GM12864 (cell line): ENCODE results near the gene TRPM8.
A peak's percentile ranks its signal among the peaks of the same experiment; 100 is the strongest.

ENCODE experiments used
- DNase-seq: peaks from one replicate; pipeline ENCODE4 v3.0.0-alpha.2; 2011; ENCODE audit warnings: low read depth
- H3K4me3 ChIP-seq: 2 replicates; pipeline ENCODE4 v1.5.1; 2011; ENCODE audit warnings: mild to moderate bottlenecking, low read depth, low read length, control low read depth
- TF ChIP-seq, protein P1 (sequence below): IDR thresholded peaks from 2 replicates; pipeline ENCODE4 v1.5.1; 2011; ENCODE audit warnings: low read depth, mild to moderate bottlenecking, moderate library complexity, low read length, control low read depth, inconsistent platforms; ENCODE audit errors: missing control alignments

The TRPM8 gene

GRCh38 chr2:233922471-233922870, 5.3 kb downstream of the TRPM8 start:
- DNase-seq, result no peak
- TF ChIP-seq, protein P1, sequence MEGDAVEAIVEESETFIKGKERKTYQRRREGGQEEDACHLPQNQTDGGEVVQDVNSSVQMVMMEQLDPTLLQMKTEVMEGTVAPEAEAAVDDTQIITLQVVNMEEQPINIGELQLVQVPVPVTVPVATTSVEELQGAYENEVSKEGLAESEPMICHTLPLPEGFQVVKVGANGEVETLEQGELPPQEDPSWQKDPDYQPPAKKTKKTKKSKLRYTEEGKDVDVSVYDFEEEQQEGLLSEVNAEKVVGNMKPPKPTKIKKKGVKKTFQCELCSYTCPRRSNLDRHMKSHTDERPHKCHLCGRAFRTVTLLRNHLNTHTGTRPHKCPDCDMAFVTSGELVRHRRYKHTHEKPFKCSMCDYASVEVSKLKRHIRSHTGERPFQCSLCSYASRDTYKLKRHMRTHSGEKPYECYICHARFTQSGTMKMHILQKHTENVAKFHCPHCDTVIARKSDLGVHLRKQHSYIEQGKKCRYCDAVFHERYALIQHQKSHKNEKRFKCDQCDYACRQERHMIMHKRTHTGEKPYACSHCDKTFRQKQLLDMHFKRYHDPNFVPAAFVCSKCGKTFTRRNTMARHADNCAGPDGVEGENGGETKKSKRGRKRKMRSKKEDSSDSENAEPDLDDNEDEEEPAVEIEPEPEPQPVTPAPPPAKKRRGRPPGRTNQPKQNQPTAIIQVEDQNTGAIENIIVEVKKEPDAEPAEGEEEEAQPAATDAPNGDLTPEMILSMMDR, result no peak
- H3K4me3 ChIP-seq, result no peak overlapping the region

- no peak for DNase-seq
- H3K4me3 ChIP-seq, result no peak overlapping the region
- TF ChIP-seq, protein P1, result no peak
Observed at GRCh38 chr2:233925402-233925801, 8.2 kb downstream of the TRPM8 start.

GRCh38 chr2:233926806-233927205, 9.6 kb downstream of the TRPM8 start:
- TF ChIP-seq, protein P1, result no peak
- DNase-seq, result no peak
- H3K4me3 ChIP-seq, result no peak overlapping the region

DNA sequence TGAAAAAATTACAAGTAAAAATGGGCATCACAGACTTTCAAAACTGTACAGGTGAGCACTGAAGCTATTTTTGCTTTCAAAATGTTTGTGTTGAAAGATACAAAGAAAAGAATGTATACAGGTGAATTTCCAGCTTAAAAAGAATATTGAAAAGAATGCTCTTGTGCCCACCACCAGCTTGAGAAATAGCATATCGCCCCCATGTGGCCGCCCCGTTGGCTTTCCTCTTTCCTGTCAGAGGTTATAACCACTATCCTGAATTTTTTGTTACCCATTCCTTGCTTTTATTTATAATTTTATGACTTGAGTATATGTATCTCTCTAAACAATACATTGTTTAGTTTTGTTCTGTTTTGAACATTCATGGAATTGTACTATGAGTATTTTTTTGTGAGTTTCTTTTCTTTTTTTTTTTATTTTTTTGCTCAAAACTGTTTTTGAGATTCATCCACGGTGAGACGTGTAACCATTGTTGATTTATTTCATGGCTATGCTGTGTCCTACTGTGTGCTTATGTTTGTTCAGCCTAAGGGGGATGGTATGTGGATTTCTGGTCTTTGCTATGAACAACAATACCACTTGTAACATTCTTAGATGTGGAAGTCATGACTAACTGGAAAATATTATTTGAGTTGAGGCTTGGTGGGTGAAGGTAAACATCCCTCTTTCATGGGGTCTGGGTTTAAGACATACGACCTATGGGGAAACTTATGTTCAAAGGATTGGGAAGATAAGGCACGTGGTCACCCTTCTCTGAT, 11.6 kb downstream of the TRPM8 start:
- no peak overlapping the region for H3K4me3 ChIP-seq
- TF ChIP-seq, protein P1, result peak; percentile 42
- no peak for DNase-seq

DNA sequence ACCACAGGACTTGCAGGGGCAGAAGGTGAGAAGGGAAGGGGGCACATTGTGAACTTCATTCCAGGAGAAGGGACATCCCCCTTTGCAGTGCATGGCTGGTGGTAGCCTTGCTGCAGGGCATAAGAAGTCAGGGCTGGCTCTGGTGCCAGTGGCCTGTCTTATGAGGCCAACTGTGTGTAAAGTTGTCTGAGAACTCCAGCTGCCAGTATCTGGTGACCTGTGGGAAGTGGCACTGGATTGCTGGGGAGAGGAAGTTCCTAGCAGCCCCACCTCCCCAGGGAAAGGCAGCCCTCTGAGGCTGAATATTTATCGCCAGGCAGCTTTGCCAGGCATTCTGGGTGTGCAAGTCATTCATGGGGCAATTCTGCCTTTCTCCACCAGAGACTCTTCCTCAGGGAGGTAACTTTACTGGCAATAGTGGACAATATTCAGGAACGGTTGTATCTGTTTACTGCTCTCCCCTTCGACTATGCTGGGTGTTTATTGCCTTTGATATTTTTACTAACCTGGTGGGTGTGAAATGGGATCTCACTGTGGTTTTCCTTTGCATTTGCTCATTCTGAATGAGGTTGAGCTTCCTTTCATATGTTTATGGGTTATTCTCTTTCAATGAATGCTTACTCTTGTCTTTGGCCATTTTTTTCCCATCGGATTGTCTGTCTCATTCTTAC, 12.3 kb downstream of the TRPM8 start:
- no peak for DNase-seq
- TF ChIP-seq, protein P1, result no peak
- no peak overlapping the region for H3K4me3 ChIP-seq

GRCh38 chr2:233934524-233934923, 17.4 kb downstream of the TRPM8 start:
- TF ChIP-seq, protein P1, result no peak
- DNase-seq, result no peak
- no peak overlapping the region for H3K4me3 ChIP-seq
